NCI-H446 treated with DMSO at 0.1 percent for 48 hours (cell line): ENCODE results near the gene MCOLN1.
"Not testable (repeated sequence)": the region's sequence is repeated elsewhere in the genome, so short reads cannot be mapped to it uniquely, and the experiment has no call there.

Experiments used
- DNase-seq: peaks from one replicate; lab custom pipeline; 2025; lab: John Stamatoyannopoulos, UW

The MCOLN1 gene

DNA sequence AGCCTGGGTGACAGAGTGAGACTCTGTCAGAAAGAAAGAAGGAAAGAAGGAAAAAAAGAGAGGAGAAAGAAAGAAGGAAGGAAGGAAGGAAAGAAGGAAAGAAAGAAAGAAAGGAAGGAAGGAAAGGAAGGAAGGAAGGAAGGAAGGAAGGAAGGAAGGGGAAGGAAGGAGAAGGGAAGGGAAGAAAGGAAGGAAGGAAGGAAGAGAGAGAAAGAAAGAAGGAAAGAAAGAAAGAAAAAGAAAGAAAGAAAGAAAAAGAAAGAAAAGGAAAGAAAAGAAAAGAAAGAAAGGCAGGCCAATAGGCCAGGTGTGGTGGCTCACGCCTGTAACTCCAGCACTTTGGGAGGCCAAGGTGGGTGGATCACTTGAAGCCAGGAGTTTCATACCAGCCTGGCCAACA is 55.0 kb downstream of the MCOLN1 start:
- DNase-seq, result not testable (repeated sequence)

GRCh38 chr19:7578127-7578526 is 55.7 kb downstream of the MCOLN1 start:
- DNase-seq, result no peak

GRCh38 chr19:7579182-7579581 is 56.8 kb downstream of the MCOLN1 start:
- no peak for DNase-seq

DNA sequence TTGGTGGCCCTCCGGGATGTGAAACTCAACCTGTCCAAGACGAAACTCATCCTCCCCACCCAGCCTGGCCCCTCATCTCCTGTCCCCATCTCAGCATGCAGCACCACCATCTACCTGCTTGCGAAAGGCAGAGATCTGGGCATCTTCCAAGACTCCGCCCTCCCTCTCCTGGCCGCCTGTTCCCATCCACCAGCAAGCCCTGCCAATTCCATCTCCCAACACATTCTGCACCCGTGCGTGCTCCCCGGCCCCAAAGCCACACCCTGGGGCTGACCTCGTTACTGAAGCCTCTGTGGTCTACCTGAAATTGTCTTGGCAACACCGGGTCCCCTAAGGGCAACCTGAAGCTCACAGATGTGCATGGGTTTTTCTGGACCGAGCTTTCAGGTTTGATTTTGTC is 60.0 kb downstream of the MCOLN1 start:
- no peak for DNase-seq
